NB4 (cell line): Measurements from ENCODE around the gene DPY19L3.
"Not testable (repeated sequence)": the region's sequence is repeated elsewhere in the genome, so short reads cannot be mapped to it uniquely, and the experiment has no call there.

Experiments
- DNase-seq: peaks from one replicate; pipeline ENCODE4 v3.0.0; 2010; ENCODE audit warnings: low read depth
- H3K4me3 ChIP-seq: one replicate; pipeline ENCODE4 v1.5.1; 2011; ENCODE audit warnings: mild to moderate bottlenecking, low read depth, low read length, moderate library complexity
- MYC ChIP-seq: IDR thresholded peaks from 2 replicates; pipeline ENCODE4 v1.6.1; 2011; ENCODE audit warnings: low read depth, low read length
- POLR2A ChIP-seq: IDR thresholded peaks from 2 replicates; pipeline ENCODE4 v1.6.1; 2011; ENCODE audit warnings: mild to moderate bottlenecking; ENCODE audit not compliant: insufficient read length; ENCODE audit errors: extremely low read depth
- TF ChIP-seq, protein P1 (sequence below): IDR thresholded peaks from one replicate; pipeline ENCODE4 v1.5.1; 2012; ENCODE audit warnings: low read depth, low read length
- TF ChIP-seq, protein P2 (sequence below): IDR thresholded peaks from 2 replicates; pipeline ENCODE4 v1.6.1; 2011; ENCODE audit warnings: low read depth, low read length

The DPY19L3 gene

DNA sequence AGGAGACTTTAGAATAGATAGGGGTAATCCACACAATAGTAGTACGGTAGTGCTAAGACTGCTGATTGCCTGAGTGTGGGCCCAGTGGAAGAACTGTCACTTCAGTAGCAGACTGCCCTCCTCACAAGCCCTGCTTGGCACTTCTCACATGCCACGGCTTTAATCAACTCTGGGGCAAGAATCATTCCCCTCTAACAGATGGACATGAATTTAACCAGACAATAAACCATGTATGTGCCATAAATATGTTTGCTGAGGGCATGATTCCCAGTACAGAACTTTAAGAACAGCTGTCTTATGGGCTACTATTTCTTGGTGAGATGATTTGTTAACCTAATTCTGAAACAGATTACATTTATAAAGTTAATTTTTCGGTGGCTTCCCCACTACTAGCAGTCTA is 22.0 kb downstream of the DPY19L3 start:
- no peak overlapping the region for H3K4me3 ChIP-seq
- no peak for TF ChIP-seq POLR2A
- TF ChIP-seq, protein P1, sequence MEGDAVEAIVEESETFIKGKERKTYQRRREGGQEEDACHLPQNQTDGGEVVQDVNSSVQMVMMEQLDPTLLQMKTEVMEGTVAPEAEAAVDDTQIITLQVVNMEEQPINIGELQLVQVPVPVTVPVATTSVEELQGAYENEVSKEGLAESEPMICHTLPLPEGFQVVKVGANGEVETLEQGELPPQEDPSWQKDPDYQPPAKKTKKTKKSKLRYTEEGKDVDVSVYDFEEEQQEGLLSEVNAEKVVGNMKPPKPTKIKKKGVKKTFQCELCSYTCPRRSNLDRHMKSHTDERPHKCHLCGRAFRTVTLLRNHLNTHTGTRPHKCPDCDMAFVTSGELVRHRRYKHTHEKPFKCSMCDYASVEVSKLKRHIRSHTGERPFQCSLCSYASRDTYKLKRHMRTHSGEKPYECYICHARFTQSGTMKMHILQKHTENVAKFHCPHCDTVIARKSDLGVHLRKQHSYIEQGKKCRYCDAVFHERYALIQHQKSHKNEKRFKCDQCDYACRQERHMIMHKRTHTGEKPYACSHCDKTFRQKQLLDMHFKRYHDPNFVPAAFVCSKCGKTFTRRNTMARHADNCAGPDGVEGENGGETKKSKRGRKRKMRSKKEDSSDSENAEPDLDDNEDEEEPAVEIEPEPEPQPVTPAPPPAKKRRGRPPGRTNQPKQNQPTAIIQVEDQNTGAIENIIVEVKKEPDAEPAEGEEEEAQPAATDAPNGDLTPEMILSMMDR, result no peak
- TF ChIP-seq MYC, result no peak
- TF ChIP-seq, protein P2, sequence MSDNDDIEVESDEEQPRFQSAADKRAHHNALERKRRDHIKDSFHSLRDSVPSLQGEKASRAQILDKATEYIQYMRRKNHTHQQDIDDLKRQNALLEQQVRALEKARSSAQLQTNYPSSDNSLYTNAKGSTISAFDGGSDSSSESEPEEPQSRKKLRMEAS, result no peak
- no peak for DNase-seq

- H3K4me3 ChIP-seq, result no peak overlapping the region
- no peak for DNase-seq
- TF ChIP-seq, protein P2, result no peak
- TF ChIP-seq, protein P1, result no peak
- TF ChIP-seq POLR2A, result no peak
- no peak for TF ChIP-seq MYC
Measured at GRCh38 chr19:32436692-32437091, 31.1 kb downstream of the DPY19L3 start.

DNA sequence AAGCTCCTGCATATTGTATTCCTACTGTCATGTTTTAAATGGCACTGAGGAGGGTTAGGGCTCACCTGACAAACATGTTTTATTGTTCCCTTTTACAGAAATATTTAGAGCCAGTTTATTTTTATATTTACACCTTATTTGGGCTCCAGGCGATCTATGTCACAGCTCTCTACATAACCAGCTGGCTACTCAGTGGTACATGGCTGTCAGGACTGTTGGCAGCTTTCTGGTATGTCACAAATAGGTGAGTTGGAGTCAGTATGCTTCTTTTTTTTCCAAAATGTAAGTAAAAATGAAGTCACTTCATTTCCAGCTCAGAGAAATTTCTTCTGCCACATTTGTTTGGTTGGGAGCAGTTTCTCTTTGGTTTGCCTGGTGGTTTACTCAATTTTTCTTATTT is 31.5 kb downstream of the DPY19L3 start:
- no peak overlapping the region for H3K4me3 ChIP-seq
- no peak for DNase-seq
- TF ChIP-seq, protein P1, result no peak
- TF ChIP-seq, protein P2, result no peak
- TF ChIP-seq POLR2A, result no peak

GRCh38 chr19:32438751-32439150 is 33.2 kb downstream of the DPY19L3 start:
- TF ChIP-seq, protein P2, result no peak
- TF ChIP-seq, protein P1, result no peak
- TF ChIP-seq POLR2A (no peak), MYC (no peak)
- no peak overlapping the region for H3K4me3 ChIP-seq
- DNase-seq, result no peak

DNA sequence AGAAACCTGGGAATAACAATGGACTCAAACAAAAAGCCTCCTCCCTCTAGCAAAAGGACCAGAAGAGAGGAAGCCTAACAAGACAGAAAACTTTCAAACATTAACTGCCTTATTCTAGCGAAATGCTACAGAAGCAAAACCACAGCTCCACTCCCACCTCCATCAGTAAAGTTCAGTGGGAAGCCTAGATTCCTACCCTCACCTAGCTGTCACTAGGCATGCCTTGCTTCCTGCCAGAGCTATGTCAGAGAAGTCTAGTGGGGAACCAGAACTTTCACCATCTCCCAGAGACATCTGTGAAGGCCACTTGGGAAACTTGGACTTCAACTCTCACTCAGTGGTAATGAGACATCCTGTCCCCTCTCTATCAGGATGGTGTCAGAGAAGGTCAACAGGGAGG is 37.1 kb downstream of the DPY19L3 start:
- TF ChIP-seq POLR2A, result no peak
- no peak for TF ChIP-seq MYC
- TF ChIP-seq, protein P2, result no peak
- TF ChIP-seq, protein P1, result no peak
- no peak for DNase-seq
- H3K4me3 ChIP-seq, result no peak overlapping the region

- H3K4me3 ChIP-seq, DNase-seq: not testable (repeated sequence)
Measured at GRCh38 chr19:32447534-32447933, 42.0 kb downstream of the DPY19L3 start.
